Measurements from ENCODE around the gene TMEM79. TPM values are rescaled to one million over a fixed set of nuclear protein-coding genes. Genes with fewer than 3 reads are reported as not detected.

Gene TMEM79
- total RNA-seq, 1 experiment from 2014 or later = 8.1 TPM

- H3K27me3 Mint-ChIP-seq (ENCODE audit: insufficient read depth, unreplicated experiment) = no peaks in the 10 kb centered on the region
- intact Hi-C loops (cut with micrococcal nuclease) = no loop called here
- peaks cover 35% of the 10 kb centered on the region for H3K4me1 Mint-ChIP-seq (ENCODE audit: insufficient read depth, unreplicated experiment)
- DNase-seq (ENCODE audit: unreplicated experiment) = no peak
- H3K9me3 Mint-ChIP-seq (ENCODE audit: unreplicated experiment) = no peaks in the 10 kb centered on the region
- CTCF ChIA-PET = interaction anchor here (0.6 kb wide), 1 partner anchor 179 kb away, joined by 3 read pairs; no protein-coding TSS in a partner anchor
- BruUV-seq (replicated peaks) = TSS peak; percentile 57
- H3K27ac Mint-ChIP-seq (ENCODE audit: low read depth, unreplicated experiment) = no peak overlapping the region
- TF ChIP-seq CTCF (IDR thresholded peaks at IDR 0.05; ENCODE audit: unreplicated experiment) = no peak
- no peak overlapping the region for H3K4me3 Mint-ChIP-seq (ENCODE audit: unreplicated experiment)
- POLR2A ChIA-PET = no interaction called here
- H3K36me3 Mint-ChIP-seq (ENCODE audit: insufficient read depth, unreplicated experiment) = peaks cover 99% of the 10 kb centered on the region
Measured at GRCh38 chr1:156266051-156266450, 18.1 kb upstream of the TMEM79 start.

GRCh38 chr1:156268336-156268735 is 15.8 kb upstream of the TMEM79 start:
- Mint-ChIP-seq H3K4me1 (ENCODE audit: insufficient read depth, unreplicated experiment) (peaks cover 23% of the 10 kb centered on the region), H3K36me3 (ENCODE audit: insufficient read depth, unreplicated experiment) (peaks cover 98% of the 10 kb centered on the region), H3K27me3 (ENCODE audit: insufficient read depth, unreplicated experiment) (no peaks in the 10 kb centered on the region), H3K9me3 (ENCODE audit: unreplicated experiment) (no peaks in the 10 kb centered on the region), H3K27ac (ENCODE audit: low read depth, unreplicated experiment) (no peak overlapping the region), H3K4me3 (ENCODE audit: unreplicated experiment) (no peak overlapping the region)
- intact Hi-C loops (cut with micrococcal nuclease) = no loop called here
- TF ChIP-seq CTCF (IDR thresholded peaks at IDR 0.05; ENCODE audit: unreplicated experiment) = no peak
- DNase-seq (ENCODE audit: unreplicated experiment) = no peak
- BruUV-seq (replicated peaks) = no TSS peak
- CTCF ChIA-PET = no interaction called here
- POLR2A ChIA-PET = interaction anchor here (1.1 to 5.8 kb wide), 3 partner anchors 14 to 167 kb away, joined by 3 to 35 read pairs (median 4); partner anchors contain the start of genes BGLAP, SMG5 and TMEM79

GRCh38 chr1:156270314-156270713 is 13.8 kb upstream of the TMEM79 start:
- intact Hi-C loops (cut with micrococcal nuclease) = no loop called here
- TF ChIP-seq CTCF (IDR thresholded peaks at IDR 0.05; ENCODE audit: unreplicated experiment) = no peak
- CTCF ChIA-PET = interaction anchor here (1.1 kb wide), 1 partner anchor 13 kb away, joined by 5 read pairs; no protein-coding TSS in a partner anchor
- Mint-ChIP-seq H3K4me3 (ENCODE audit: unreplicated experiment) (no peak overlapping the region), H3K36me3 (ENCODE audit: insufficient read depth, unreplicated experiment) (peaks cover 98% of the 10 kb centered on the region), H3K4me1 (ENCODE audit: insufficient read depth, unreplicated experiment) (peaks cover 8% of the 10 kb centered on the region), H3K27ac (ENCODE audit: low read depth, unreplicated experiment) (no peak overlapping the region), H3K27me3 (ENCODE audit: insufficient read depth, unreplicated experiment) (no peaks in the 10 kb centered on the region), H3K9me3 (ENCODE audit: unreplicated experiment) (no peaks in the 10 kb centered on the region)
- DNase-seq (ENCODE audit: unreplicated experiment) = no peak
- POLR2A ChIA-PET = interaction anchor here (0.6 to 5.8 kb wide), 2 partner anchors 12 to 164 kb away, joined by 3 to 35 read pairs; partner anchors contain the start of genes SMG5 and TMEM79
- no TSS peak for BruUV-seq (replicated peaks)

GRCh38 chr1:156276532-156276931 is 7.6 kb upstream of the TMEM79 start:
- Mint-ChIP-seq H3K9me3 (ENCODE audit: unreplicated experiment) (no peaks in the 10 kb centered on the region), H3K4me3 (ENCODE audit: unreplicated experiment) (no peak overlapping the region), H3K27ac (ENCODE audit: low read depth, unreplicated experiment) (peak overlapping the region; percentile 36), H3K27me3 (ENCODE audit: insufficient read depth, unreplicated experiment) (no peaks in the 10 kb centered on the region), H3K4me1 (ENCODE audit: insufficient read depth, unreplicated experiment) (peaks cover 28% of the 10 kb centered on the region), H3K36me3 (ENCODE audit: insufficient read depth, unreplicated experiment) (peaks cover 82% of the 10 kb centered on the region)
- no peak for TF ChIP-seq CTCF (IDR thresholded peaks at IDR 0.05; ENCODE audit: unreplicated experiment)
- DNase-seq (ENCODE audit: unreplicated experiment) = no peak
- ChIA-PET CTCF (interaction anchor here (0.6 to 1.6 kb wide), 6 partner anchors 23 to 1000 kb away, joined by 3 to 4 read pairs (median 3); no protein-coding TSS in a partner anchor), POLR2A (interaction anchor here (0.8 to 2.4 kb wide), 7 partner anchors 13 to 131 kb away, joined by 3 to 22 read pairs (median 3); partner anchors contain the start of genes CCT3, PMF1 and TSACC)
- BruUV-seq (replicated peaks) = no TSS peak
- intact Hi-C loops (cut with micrococcal nuclease) = no loop called here

Data from MCF 10A (cell line).